Measurements from ENCODE around the gene GTF2H4.

The GTF2H4 gene

DNA sequence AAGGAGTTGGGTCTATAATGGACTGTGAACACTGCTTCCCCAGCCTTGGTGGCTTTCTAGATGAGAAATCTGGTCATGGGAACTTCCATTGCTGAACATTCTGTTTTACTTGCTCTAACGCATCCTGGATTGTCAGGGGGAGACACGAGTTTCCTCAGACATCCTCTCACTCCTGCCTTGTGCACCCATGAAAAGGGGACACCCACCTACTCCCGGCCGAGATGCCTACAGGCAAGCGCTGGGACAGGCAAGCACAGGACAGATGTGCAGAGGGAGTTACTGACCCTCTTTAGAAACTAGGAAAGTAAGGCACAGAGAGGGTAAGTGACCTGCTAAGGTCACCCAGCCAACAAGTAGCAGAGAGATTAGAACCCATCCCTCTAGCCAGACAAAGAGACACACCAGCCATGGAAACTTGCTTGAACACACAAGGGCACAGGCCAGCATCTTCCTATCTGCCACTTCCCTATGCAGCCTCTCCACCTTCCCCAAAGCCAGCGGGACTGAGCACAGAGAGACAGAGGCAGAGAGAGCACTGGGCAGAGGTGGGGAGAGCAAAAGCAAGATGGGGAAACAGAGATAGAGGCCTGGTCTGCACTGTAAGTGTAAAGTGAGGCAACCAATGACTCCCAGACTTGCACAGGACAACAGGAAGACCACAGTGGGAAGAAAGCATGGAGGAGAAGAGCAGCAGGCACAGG lies 24.8 kb downstream of the GTF2H4 start:
- Histone ChIP-seq H3K9me3 (ENCODE audit: low read length) (no peaks in the 10 kb centered on the region), H3K4me3 (ENCODE audit: low read depth in 1 of 2, low read length in 2 of 2) (no peak overlapping the region), H3K4me1 (ENCODE audit: insufficient read depth, low read length) (no peaks in the 10 kb centered on the region), H3K9ac (ENCODE audit: low read length) (no peak overlapping the region), H3K36me3 (ENCODE audit: insufficient read depth, low read length) (no peaks in the 10 kb centered on the region), H3K27ac (ENCODE audit: low read depth, low read length) (no peak overlapping the region), H3K27me3 (ENCODE audit: control insufficient read depth in 1 of 2, insufficient read depth in 2 of 2, low read length in 2 of 2) (no peaks in the 10 kb centered on the region)

DNA sequence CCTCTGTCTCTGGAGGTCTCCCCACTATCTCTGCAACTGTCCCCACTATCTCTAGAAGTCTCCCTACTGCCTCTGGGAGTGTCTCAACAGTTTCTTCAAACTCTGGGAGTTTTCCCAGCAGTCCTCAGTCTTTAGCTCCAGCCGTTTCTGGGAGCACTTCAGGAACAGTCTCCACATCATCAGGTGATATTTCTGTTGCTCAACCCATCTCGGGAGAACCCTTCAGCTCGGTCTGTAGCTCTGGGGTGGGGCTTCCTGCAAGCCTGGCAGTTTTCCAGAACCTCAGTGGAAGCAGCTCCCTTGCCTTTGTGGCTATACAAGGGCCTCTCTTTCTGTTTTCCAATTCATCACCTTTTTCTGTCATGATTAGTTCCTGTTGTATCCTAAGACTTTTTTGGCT lies 27.0 kb downstream of the GTF2H4 start:
- Histone ChIP-seq H3K27ac (ENCODE audit: low read depth, low read length) (no peak overlapping the region), H3K9me3 (ENCODE audit: low read length) (no peaks in the 10 kb centered on the region), H3K27me3 (ENCODE audit: control insufficient read depth in 1 of 2, insufficient read depth in 2 of 2, low read length in 2 of 2) (peaks cover 0 to 3% of the 10 kb centered on the region in 2 donors), H3K9ac (ENCODE audit: low read length) (no peak overlapping the region), H3K36me3 (ENCODE audit: insufficient read depth, low read length) (no peaks in the 10 kb centered on the region), H3K4me1 (ENCODE audit: insufficient read depth, low read length) (no peaks in the 10 kb centered on the region), H3K4me3 (ENCODE audit: low read depth in 1 of 2, low read length in 2 of 2) (no peak overlapping the region)

- Histone ChIP-seq H3K9me3 (ENCODE audit: low read length) (no peaks in the 10 kb centered on the region), H3K27ac (ENCODE audit: low read depth, low read length) (no peak overlapping the region), H3K9ac (ENCODE audit: low read length) (no peak overlapping the region), H3K27me3 (ENCODE audit: control insufficient read depth in 1 of 2, insufficient read depth in 2 of 2, low read length in 2 of 2) (peaks cover 0 to 10% of the 10 kb centered on the region in 2 donors), H3K4me3 (ENCODE audit: low read depth in 1 of 2, low read length in 2 of 2) (no peak overlapping the region), H3K4me1 (ENCODE audit: insufficient read depth, low read length) (no peaks in the 10 kb centered on the region), H3K36me3 (ENCODE audit: insufficient read depth, low read length) (no peaks in the 10 kb centered on the region)
These were observed 29.3 kb downstream of the GTF2H4 start for GRCh38 chr6:30937265-30937664.

GRCh38 chr6:30938730-30939129 lies 30.7 kb downstream of the GTF2H4 start:
- Histone ChIP-seq H3K4me3 (ENCODE audit: low read depth in 1 of 2, low read length in 2 of 2) (no peak overlapping the region), H3K27ac (ENCODE audit: low read depth, low read length) (no peak overlapping the region), H3K36me3 (ENCODE audit: insufficient read depth, low read length) (no peaks in the 10 kb centered on the region), H3K27me3 (ENCODE audit: control insufficient read depth in 1 of 2, insufficient read depth in 2 of 2, low read length in 2 of 2) (peaks cover 0 to 18% of the 10 kb centered on the region in 2 donors), H3K4me1 (ENCODE audit: insufficient read depth, low read length) (no peaks in the 10 kb centered on the region), H3K9me3 (ENCODE audit: low read length) (no peaks in the 10 kb centered on the region), H3K9ac (ENCODE audit: low read length) (no peak overlapping the region)

GRCh38 chr6:30939473-30939872 lies 31.5 kb downstream of the GTF2H4 start:
- no peak overlapping the region for H3K4me3 ChIP-seq (ENCODE audit: low read depth in 1 of 2, low read length in 2 of 2)
- H3K36me3 ChIP-seq (ENCODE audit: insufficient read depth, low read length) = no peaks in the 10 kb centered on the region
- no peak overlapping the region for H3K27ac ChIP-seq (ENCODE audit: low read depth, low read length)
- peaks cover 0 to 18% of the 10 kb centered on the region in 2 donors for H3K27me3 ChIP-seq (ENCODE audit: control insufficient read depth in 1 of 2, insufficient read depth in 2 of 2, low read length in 2 of 2)
- H3K4me1 ChIP-seq (ENCODE audit: insufficient read depth, low read length) = no peaks in the 10 kb centered on the region
- no peak overlapping the region for H3K9ac ChIP-seq (ENCODE audit: low read length)
- H3K9me3 ChIP-seq (ENCODE audit: low read length) = no peaks in the 10 kb centered on the region

- no peak within 1 kb of the TSS for H3K4me3 ChIP-seq (ENCODE audit: low read depth in 1 of 2, low read length in 2 of 2)
- H3K9me3 ChIP-seq (ENCODE audit: low read length) = no peaks in the 10 kb centered on the region
- no peaks in the 10 kb centered on the region for H3K4me1 ChIP-seq (ENCODE audit: insufficient read depth, low read length)
- no peaks in the 10 kb centered on the region for H3K36me3 ChIP-seq (ENCODE audit: insufficient read depth, low read length)
- H3K27me3 ChIP-seq (ENCODE audit: control insufficient read depth in 1 of 2, insufficient read depth in 2 of 2, low read length in 2 of 2) = peaks cover 0 to 18% of the 10 kb centered on the region in 2 donors
- no peak within 1 kb of the TSS for H3K9ac ChIP-seq (ENCODE audit: low read length)
- H3K27ac ChIP-seq (ENCODE audit: low read depth, low read length) = no peak within 1 kb of the TSS
These were observed 32.5 kb downstream of the GTF2H4 start, which contains the start of gene MUCL3 for GRCh38 chr6:30940361-30940986. TSS of gene MUCL3 (plus strand) at chr6:30940973. CDS start at chr6:30941000, 27 bp downstream.

DNA sequence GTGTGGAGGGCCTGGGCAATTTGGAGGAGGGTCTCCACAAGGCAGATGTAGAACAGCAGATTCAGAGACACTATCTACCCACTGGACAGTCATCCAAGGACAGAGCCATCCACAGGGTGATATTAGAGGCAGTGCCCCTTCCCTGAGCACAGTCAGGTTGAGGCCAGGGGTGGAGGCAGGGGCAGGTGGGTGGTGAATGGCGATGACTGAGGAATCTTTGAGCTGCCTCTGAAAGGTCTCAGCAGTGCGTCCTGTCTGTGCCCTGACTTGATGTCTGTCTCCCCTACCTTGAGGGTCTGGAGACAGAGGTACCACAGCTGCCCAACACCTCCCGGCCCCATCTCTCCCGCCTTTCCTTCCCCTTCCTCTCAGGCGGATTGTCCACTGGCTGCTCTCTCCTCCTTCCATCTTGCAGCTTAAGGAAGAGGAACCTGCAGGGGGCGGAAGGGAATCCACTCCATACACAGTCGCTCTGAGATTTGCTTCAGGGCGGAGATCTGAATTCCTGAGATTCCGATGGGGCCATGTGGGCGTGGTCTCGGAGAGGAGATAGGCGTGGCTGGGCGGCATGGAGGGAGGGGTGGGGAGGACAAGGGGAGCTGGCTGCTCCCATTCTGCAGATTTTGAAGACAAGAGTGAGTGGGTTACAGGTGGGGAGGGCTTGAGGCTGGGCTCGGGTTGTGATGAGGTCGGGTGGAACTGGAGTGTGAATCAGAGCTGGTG lies 34.5 kb downstream of the GTF2H4 start:
- no peaks in the 10 kb centered on the region for H3K36me3 ChIP-seq (ENCODE audit: insufficient read depth, low read length)
- no peak overlapping the region for H3K27ac ChIP-seq (ENCODE audit: low read depth, low read length)
- no peak overlapping the region for H3K4me3 ChIP-seq (ENCODE audit: low read depth in 1 of 2, low read length in 2 of 2)
- H3K9me3 ChIP-seq (ENCODE audit: low read length) = no peaks in the 10 kb centered on the region
- no peaks in the 10 kb centered on the region for H3K4me1 ChIP-seq (ENCODE audit: insufficient read depth, low read length)
- peaks cover 0 to 18% of the 10 kb centered on the region in 2 donors for H3K27me3 ChIP-seq (ENCODE audit: control insufficient read depth in 1 of 2, insufficient read depth in 2 of 2, low read length in 2 of 2)
- no peak overlapping the region for H3K9ac ChIP-seq (ENCODE audit: low read length)

DNA sequence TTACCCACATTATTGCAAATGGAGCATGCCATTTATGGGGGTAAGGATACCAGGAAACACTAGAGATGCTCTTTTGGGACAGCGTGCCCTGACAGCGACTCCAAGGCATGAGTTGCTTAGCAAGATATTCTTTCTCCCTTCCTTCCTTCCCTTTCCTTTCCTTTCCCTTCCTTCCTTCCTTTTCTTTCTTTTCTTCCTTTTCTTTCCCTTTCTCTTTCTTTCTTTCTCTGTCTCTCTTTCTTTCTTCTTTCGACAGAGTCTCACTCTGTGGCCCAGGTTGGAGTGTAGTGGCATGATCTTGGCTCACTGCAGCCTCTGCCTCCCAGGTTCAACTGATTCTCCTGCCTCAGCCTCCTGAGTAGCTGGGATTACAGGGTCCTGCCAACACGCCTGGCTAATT lies 36.0 kb downstream of the GTF2H4 start:
- Histone ChIP-seq H3K36me3 (ENCODE audit: insufficient read depth, low read length) (no peaks in the 10 kb centered on the region), H3K9me3 (ENCODE audit: low read length) (no peaks in the 10 kb centered on the region), H3K9ac (ENCODE audit: low read length) (no peak overlapping the region), H3K27me3 (ENCODE audit: control insufficient read depth in 1 of 2, insufficient read depth in 2 of 2, low read length in 2 of 2) (peaks cover 0 to 18% of the 10 kb centered on the region in 2 donors), H3K4me3 (ENCODE audit: low read depth in 1 of 2, low read length in 2 of 2) (no peak overlapping the region), H3K27ac (ENCODE audit: low read depth, low read length) (no peak overlapping the region), H3K4me1 (ENCODE audit: insufficient read depth, low read length) (no peaks in the 10 kb centered on the region)

DNA sequence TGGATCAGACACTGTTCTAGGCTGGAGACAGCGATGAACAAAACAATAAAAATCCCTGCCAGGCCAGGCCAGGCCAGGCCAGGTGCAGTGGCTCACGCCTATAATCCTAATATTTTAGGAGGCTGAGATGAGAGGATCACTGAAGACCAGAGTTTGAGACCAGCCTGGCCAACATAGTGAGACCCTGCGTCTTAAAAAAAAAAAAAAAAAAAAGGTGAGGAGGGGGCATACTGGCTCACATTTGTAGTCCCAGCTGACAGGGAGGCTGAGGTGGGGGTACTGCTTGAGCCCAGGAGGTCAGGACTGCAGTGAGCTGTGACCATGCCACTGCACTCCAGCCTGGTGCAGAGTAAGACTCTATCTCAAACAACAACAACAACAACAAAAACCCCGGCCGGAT lies 37.3 kb downstream of the GTF2H4 start:
- no peak overlapping the region for H3K27ac ChIP-seq (ENCODE audit: low read depth, low read length)
- no peaks in the 10 kb centered on the region for H3K36me3 ChIP-seq (ENCODE audit: insufficient read depth, low read length)
- H3K4me1 ChIP-seq (ENCODE audit: insufficient read depth, low read length) = no peaks in the 10 kb centered on the region
- H3K4me3 ChIP-seq (ENCODE audit: low read depth in 1 of 2, low read length in 2 of 2) = no peak overlapping the region
- no peaks in the 10 kb centered on the region for H3K9me3 ChIP-seq (ENCODE audit: low read length)
- H3K27me3 ChIP-seq (ENCODE audit: control insufficient read depth in 1 of 2, insufficient read depth in 2 of 2, low read length in 2 of 2) = peaks cover 0 to 15% of the 10 kb centered on the region in 2 donors
- H3K9ac ChIP-seq (ENCODE audit: low read length) = no peak overlapping the region

- Histone ChIP-seq H3K27ac (ENCODE audit: low read depth, low read length) (no peak overlapping the region), H3K4me1 (ENCODE audit: insufficient read depth, low read length) (no peaks in the 10 kb centered on the region), H3K9ac (ENCODE audit: low read length) (no peak overlapping the region), H3K9me3 (ENCODE audit: low read length) (no peaks in the 10 kb centered on the region), H3K27me3 (ENCODE audit: control insufficient read depth in 1 of 2, insufficient read depth in 2 of 2, low read length in 2 of 2) (peaks cover 0 to 7% of the 10 kb centered on the region in 2 donors), H3K4me3 (ENCODE audit: low read depth in 1 of 2, low read length in 2 of 2) (no peak overlapping the region), H3K36me3 (ENCODE audit: insufficient read depth, low read length) (no peaks in the 10 kb centered on the region)
These were observed 39.2 kb downstream of the GTF2H4 start for GRCh38 chr6:30947231-30947630.

GRCh38 chr6:30948811-30949210 lies 40.8 kb downstream of the GTF2H4 start:
- H3K27ac ChIP-seq (ENCODE audit: low read depth, low read length) = no peak overlapping the region
- no peaks in the 10 kb centered on the region for H3K36me3 ChIP-seq (ENCODE audit: insufficient read depth, low read length)
- H3K4me3 ChIP-seq (ENCODE audit: low read depth in 1 of 2, low read length in 2 of 2) = no peak overlapping the region
- no peaks in the 10 kb centered on the region for H3K27me3 ChIP-seq (ENCODE audit: control insufficient read depth in 1 of 2, insufficient read depth in 2 of 2, low read length in 2 of 2)
- no peaks in the 10 kb centered on the region for H3K9me3 ChIP-seq (ENCODE audit: low read length)
- H3K9ac ChIP-seq (ENCODE audit: low read length) = no peak overlapping the region
- no peaks in the 10 kb centered on the region for H3K4me1 ChIP-seq (ENCODE audit: insufficient read depth, low read length)
